ENCODE measurements around the gene RNF44.

RNF44 gene

GRCh38 chr5:176534640-176535039 lies 2.6 kb downstream of the RNF44 start:
- no peak for DNase-seq

- no peak for DNase-seq
Measured at GRCh38 chr5:176533894-176534611, 3.1 kb downstream of the RNF44 start.

- no peak for DNase-seq
Measured at GRCh38 chr5:176533390-176533789, 3.8 kb downstream of the RNF44 start.

- DNase-seq = no peak
Measured at GRCh38 chr5:176532795-176533194, 4.4 kb downstream of the RNF44 start.

- no peak for DNase-seq
Measured at GRCh38 chr5:176531902-176532493, 5.2 kb downstream of the RNF44 start.

GRCh38 chr5:176530983-176531901 lies 6.0 kb downstream of the RNF44 start:
- DNase-seq = no peak

GRCh38 chr5:176530393-176530982 lies 6.7 kb downstream of the RNF44 start:
- no peak for DNase-seq

GRCh38 chr5:176529741-176530141 lies 7.5 kb downstream of the RNF44 start:
- DNase-seq = no peak

- no peak for DNase-seq
Measured at GRCh38 chr5:176529116-176529740, 8.0 kb downstream of the RNF44 start.

GRCh38 chr5:176528761-176529115 lies 8.5 kb downstream of the RNF44 start:
- DNase-seq = no peak

GRCh38 chr5:176528301-176528700 lies 8.9 kb downstream of the RNF44 start:
- no peak for DNase-seq

GRCh38 chr5:176527246-176528222 lies 9.7 kb downstream of the RNF44 start:
- DNase-seq = no peak

- DNase-seq = no peak
Measured at GRCh38 chr5:176526462-176526861, 10.7 kb downstream of the RNF44 start.

GRCh38 chr5:176525677-176526076 lies 11.5 kb downstream of the RNF44 start:
- DNase-seq = no peak

GRCh38 chr5:176524987-176525386 lies 12.2 kb downstream of the RNF44 start:
- no peak for DNase-seq

GRCh38 chr5:176524138-176524537 lies 13.1 kb downstream of the RNF44 start:
- no peak for DNase-seq

GRCh38 chr5:176521699-176522263 lies 15.4 kb downstream of the RNF44 start:
- DNase-seq = no peak

- no peak for DNase-seq
Measured at GRCh38 chr5:176521286-176521685, 15.9 kb downstream of the RNF44 start.

- DNase-seq = no peak
Measured at GRCh38 chr5:176519810-176520720, 17.1 kb downstream of the RNF44 start.

- no peak for DNase-seq
Measured at GRCh38 chr5:176517053-176517661, 20.0 kb downstream of the RNF44 start.
